Psoas muscle (tissue), 8 donors: ENCODE measurements around the gene IRAK4. TPM values are rescaled to one million over a fixed set of nuclear protein-coding genes. Genes with fewer than 3 reads are reported as not detected.

Experiments
- ATAC-seq, 4 donors: fragments of 200-7000 bp; cut with Tn5 transposase; one replicate each; pipeline ENCODE4 v1.9.1; 2020; ENCODE audit warnings: moderate library complexity in 3 of 4, mild to moderate bottlenecking in 2 of 4
- DNase-seq, 2 donors: peaks; one replicate each; pipeline ENCODE4 v3.0.0-alpha.2; 2020
- H3K27ac ChIP-seq: fragments of 200-600 bp; one replicate; pipeline ENCODE4 v1.8.0; 2022
- H3K27me3 ChIP-seq, 3 donors: fragments of 200-600 bp in 1 of 3; one replicate each; pipeline versions ENCODE4 v1.6.1 to v1.8.0; 2013 to 2022; ENCODE audit warnings: low read length in 2 of 3, mild to moderate bottlenecking in 2 of 3, moderate library complexity in 1 of 3; ENCODE audit not compliant: insufficient read depth in 3 of 3
- H3K36me3 ChIP-seq, 2 donors: fragments of 200-600 bp in 1 of 2; one replicate each; pipeline versions ENCODE4 v1.6.1 to v1.8.0; 2013 to 2022; ENCODE audit warnings: low read depth in 1 of 2, mild to moderate bottlenecking in 1 of 2, moderate library complexity in 1 of 2; ENCODE audit not compliant: insufficient read depth in 1 of 2
- H3K4me1 ChIP-seq: fragments of 200-600 bp; one replicate; pipeline ENCODE4 v1.8.0; 2022
- H3K4me3 ChIP-seq: fragments of 200-600 bp; one replicate; pipeline ENCODE4 v1.8.0; 2022; ENCODE audit warnings: mild to moderate bottlenecking
- H3K9me3 ChIP-seq: fragments of 200-600 bp; one replicate; pipeline ENCODE4 v1.8.0; 2022
- CTCF ChIP-seq: fragments of 200-600 bp; IDR thresholded peaks from one replicate; pipeline ENCODE4 v1.8.0; 2022; ENCODE audit warnings: antibody characterized with exemption
- WGBS, 3 donors: extraction: QIAGEN DNeasy Blood & Tissue Kit; methylation state at CpG; one replicate each; pipeline versions ENCODE4 v1.1.6 to v1.1.7; 2013; 5-methylcytosine and 5-hydroxymethylcytosine counted together
- intact Hi-C, 2 donors: fragments of 100-400 bp; cut with DNase I; formaldehyde crosslinking; loops; one replicate each; pipeline versions ENCODE4 v1.11.0 to v1.14.2; 2022
- polyA plus RNA-seq, 3 donors: library from polyadenylated mRNA; stranded (reverse); fragments of 200-250 nt; gene quantifications; one replicate each; pipeline ENCODE4 v1.2.3, GENCODE V29; 2013
- total RNA-seq, 4 donors: library from RNA; stranded (reverse); fragmentation: NEBNext Ultra II Directional in 2 of 4; extraction: Animal tissue kit (Norgen Biotek cat#: 25700) in 2 of 4; gene quantifications; one replicate each; pipeline versions ENCODE4 v1.2.1 to v1.2.4, GENCODE V29; 2021 to 2023
- donor health status: healthy with polysubstance abuse.
- donor health status: DM: no; HTN: no; CAD: no; lungs with moderate emphysema.
- donor health status: Bipolar disorder and iron deficiency.
- donor health status: healthy.
- donor health status: DM: yes; HTN: yes; CAD: no.
- donor health status: DM: no; HTN: no; CAD: no.
- donor health status: DM: no; HTN: no; CAD: no.
- donor health status: DM: yes; HTN: yes; CAD: no.

Gene IRAK4
- total and polyA plus RNA-seq, 7 donors: 2.2 to 4.7 (median 3.3) TPM

GRCh38 chr12:43776498-43776897 lies 17.7 kb downstream of the IRAK4 start:
- WGBS, 3 donors: 56 to 62% (median 61%) methylated on average over 3 of the region's 3 CpGs
- no peak for ATAC-seq
- H3K27me3 ChIP-seq: no peaks in the 10 kb centered on the region
- peaks cover 4 to 90% of the 10 kb centered on the region in 2 donors for H3K36me3 ChIP-seq
- DNase-seq: no peak
- intact Hi-C loops: loop anchor here (5.0 to 10.0 kb wide), 2 partner anchors 106 to 108 kb away; no protein-coding TSS in a partner anchor
- peak; percentile 42 for TF ChIP-seq CTCF
- H3K4me3 ChIP-seq: no peak overlapping the region
- H3K27ac ChIP-seq: no peak overlapping the region
- H3K4me1 ChIP-seq: no peaks in the 10 kb centered on the region
- no peaks in the 10 kb centered on the region for H3K9me3 ChIP-seq

- H3K4me3 ChIP-seq: no peak overlapping the region
- DNase-seq (no peak), ATAC-seq (no peak)
- no peaks in the 10 kb centered on the region for H3K9me3 ChIP-seq
- no peak overlapping the region for H3K27ac ChIP-seq
- TF ChIP-seq CTCF: no peak
- intact Hi-C loops: no loop called here
- no peaks in the 10 kb centered on the region for H3K27me3 ChIP-seq
- H3K4me1 ChIP-seq: no peaks in the 10 kb centered on the region
- peaks cover 4 to 60% of the 10 kb centered on the region in 2 donors for H3K36me3 ChIP-seq
These were observed 28.3 kb downstream of the IRAK4 start for GRCh38 chr12:43786899-43787693.

GRCh38 chr12:43789941-43790340 lies 31.2 kb downstream of the IRAK4 start:
- no peak for TF ChIP-seq CTCF
- H3K4me3 ChIP-seq: no peak overlapping the region
- no peak for ATAC-seq
- no peaks in the 10 kb centered on the region for H3K27me3 ChIP-seq
- H3K36me3 ChIP-seq: peaks cover 4 to 50% of the 10 kb centered on the region in 2 donors
- DNase-seq: no peak
- intact Hi-C loops: no loop called here
- no peaks in the 10 kb centered on the region for H3K4me1 ChIP-seq
- no peaks in the 10 kb centered on the region for H3K9me3 ChIP-seq
- no peak overlapping the region for H3K27ac ChIP-seq

- intact Hi-C loops: no loop called here
- Histone ChIP-seq H3K27me3 (no peaks in the 10 kb centered on the region), H3K27ac (no peak overlapping the region), H3K9me3 (no peaks in the 10 kb centered on the region), H3K4me3 (no peak overlapping the region), H3K36me3 (peaks cover 5 to 76% of the 10 kb centered on the region in 2 donors), H3K4me1 (no peaks in the 10 kb centered on the region)
- DNase-seq (no peak), ATAC-seq (no peak)
- 75 to 88% (median 86%) methylated on average over 2 of the region's 2 CpGs for WGBS, 3 donors
- TF ChIP-seq CTCF: no peak
These were observed 37.0 kb downstream of the IRAK4 start for GRCh38 chr12:43795716-43796280.
